Effector memory CD8-positive, alpha-beta T cell (primary cell): ENCODE data around the gene BNIP2.
"Not testable (repeated sequence)": the region's sequence is repeated elsewhere in the genome, so short reads cannot be mapped to it uniquely, and the experiment has no call there.

ENCODE experiments used
- ATAC-seq: fragments of 150-1000 bp; cut with Tn5 transposase; replicated peaks from 2 replicates; pipeline ENCODE4 v1.10.0; 2021; ENCODE audit warnings: mild to moderate bottlenecking, moderate library complexity
- DNase-seq, 3 experiments: peaks; one replicate each; pipeline ENCODE4 v3.0.0; 2021
- H3K27ac Mint-ChIP-seq, 2 donors: one replicate each; pipeline ENCODE4 v1.8.0; 2022; ENCODE audit warnings: mild to moderate bottlenecking in 2 of 2, mixed read lengths in 2 of 2, moderate library complexity in 2 of 2
- H3K27me3 Mint-ChIP-seq, 2 donors: one replicate each; pipeline ENCODE4 v1.8.0; 2022; ENCODE audit warnings: mixed read lengths in 2 of 2
- H3K36me3 Mint-ChIP-seq: one replicate; pipeline ENCODE4 v1.8.0; 2022; ENCODE audit warnings: mild to moderate bottlenecking, moderate library complexity, mixed read lengths; ENCODE audit not compliant: insufficient read depth
- H3K4me1 Mint-ChIP-seq, 2 donors: one replicate each; pipeline ENCODE4 v1.8.0; 2022; ENCODE audit warnings: low read depth in 2 of 2, mixed read lengths in 2 of 2
- H3K4me3 Mint-ChIP-seq, 2 donors: one replicate each; pipeline ENCODE4 v1.8.0; 2022; ENCODE audit warnings: mild to moderate bottlenecking in 2 of 2, mixed read lengths in 2 of 2, moderate library complexity in 2 of 2
- H3K9me3 Mint-ChIP-seq, 2 donors: one replicate each; pipeline ENCODE4 v1.8.0; 2022; ENCODE audit warnings: mixed read lengths in 2 of 2

Gene BNIP2

DNA sequence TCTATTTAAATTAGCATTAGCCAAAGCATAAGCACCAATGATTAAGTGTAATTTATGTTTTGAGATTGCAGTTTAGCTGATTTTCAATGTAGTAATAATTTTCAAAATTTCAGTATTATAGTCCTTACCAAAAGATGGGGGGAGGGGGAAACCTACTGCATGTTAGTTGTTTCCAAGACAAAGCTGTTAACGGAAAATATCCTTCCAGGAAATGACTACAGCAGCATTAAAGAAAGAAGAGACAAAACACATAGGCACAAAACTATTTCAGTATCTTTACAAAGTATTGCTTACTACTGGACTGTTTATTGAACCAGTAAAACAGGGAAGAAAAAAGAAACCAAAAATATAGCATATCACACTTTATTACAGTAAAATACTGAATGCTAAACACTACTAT, 10.5 kb downstream of the BNIP2 start:
- Mint-ChIP-seq H3K36me3 (peaks cover 96% of the 10 kb centered on the region), H3K4me3 (no peak overlapping the region), H3K4me1 (peaks cover 3 to 17% of the 10 kb centered on the region in 2 donors), H3K27ac (no peak overlapping the region), H3K9me3 (no peaks in the 10 kb centered on the region), H3K27me3 (no peaks in the 10 kb centered on the region)
- DNase-seq, result no peak
- no peak for ATAC-seq

DNA sequence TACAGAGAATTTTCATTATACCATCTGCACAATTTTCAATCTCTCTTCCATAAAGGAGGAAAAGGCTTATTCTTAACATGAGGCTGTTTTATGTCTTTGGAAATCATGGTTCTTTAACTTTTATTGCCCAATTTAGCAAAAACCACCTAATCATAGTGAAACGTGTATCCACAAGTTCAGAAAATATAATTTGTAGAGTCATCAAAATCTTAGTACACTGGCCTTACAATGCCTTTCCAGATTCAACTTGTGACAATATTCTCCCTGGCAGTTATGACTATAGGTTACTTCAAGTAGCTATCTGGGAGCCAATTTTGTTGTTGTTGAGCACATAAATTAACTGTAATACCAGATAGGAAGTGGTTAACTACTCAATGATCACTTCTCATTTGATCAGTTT, 10.9 kb downstream of the BNIP2 start:
- H3K36me3 Mint-ChIP-seq, result peaks cover 96% of the 10 kb centered on the region
- H3K9me3 Mint-ChIP-seq, result no peaks in the 10 kb centered on the region
- H3K4me1 Mint-ChIP-seq, result peaks cover 1 to 13% of the 10 kb centered on the region in 2 donors
- no peak overlapping the region for H3K4me3 Mint-ChIP-seq
- ATAC-seq, result no peak
- DNase-seq, result no peak
- H3K27ac Mint-ChIP-seq, result no peak overlapping the region
- H3K27me3 Mint-ChIP-seq, result no peaks in the 10 kb centered on the region

DNA sequence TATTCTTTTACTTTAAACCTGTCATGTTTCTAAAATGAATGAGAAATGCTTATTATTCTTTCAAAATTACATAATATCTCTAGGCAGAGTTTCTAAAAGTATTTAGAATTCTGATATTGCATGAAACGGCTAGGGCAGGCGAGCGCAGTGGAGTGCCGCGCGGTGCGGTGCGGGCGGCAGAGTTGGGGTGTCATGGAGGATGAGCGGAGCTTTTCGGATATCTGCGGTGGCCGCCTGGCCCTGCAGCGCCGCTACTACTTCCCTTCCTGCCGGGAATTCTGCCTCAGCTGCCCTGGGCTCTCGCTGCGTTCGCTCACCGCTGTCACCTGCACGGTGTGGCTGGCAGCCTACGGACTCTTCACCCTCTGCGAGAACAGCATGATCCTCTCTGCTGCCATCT, 12.6 kb downstream of the BNIP2 start:
- ATAC-seq (no peak), DNase-seq (no peak)
- H3K36me3 Mint-ChIP-seq, result peaks cover 98% of the 10 kb centered on the region
- peaks cover 0 to 9% of the 10 kb centered on the region in 2 donors for H3K4me1 Mint-ChIP-seq
- H3K9me3 Mint-ChIP-seq, result no peaks in the 10 kb centered on the region
- no peak overlapping the region for H3K27ac Mint-ChIP-seq
- no peaks in the 10 kb centered on the region for H3K27me3 Mint-ChIP-seq
- H3K4me3 Mint-ChIP-seq, result no peak overlapping the region

DNA sequence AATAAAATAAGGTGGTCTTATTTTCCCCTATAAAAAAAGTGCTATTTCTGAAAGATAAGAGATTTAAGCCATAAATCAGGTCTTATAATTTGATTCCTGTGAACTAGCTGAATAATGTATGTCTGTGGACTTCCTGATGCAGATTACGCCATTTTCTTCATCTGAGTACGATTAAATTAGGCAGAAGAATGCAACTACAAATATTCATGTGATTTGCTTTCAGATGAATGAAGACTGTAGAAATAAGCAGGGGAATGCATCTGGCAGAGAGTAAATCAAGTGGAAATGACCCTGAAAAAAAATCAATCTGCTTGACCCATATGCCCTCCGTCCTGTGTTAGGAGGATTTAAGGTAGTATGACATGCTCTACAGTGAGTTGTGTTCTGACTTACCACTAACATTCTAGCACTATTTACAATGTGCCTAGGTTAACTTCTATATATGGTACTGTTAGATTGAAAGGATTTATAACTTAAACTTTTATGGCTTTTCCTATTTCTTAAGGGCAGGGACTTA, 14.7 kb downstream of the BNIP2 start:
- H3K36me3 Mint-ChIP-seq, result peaks cover 96% of the 10 kb centered on the region
- no peak overlapping the region for H3K27ac Mint-ChIP-seq
- no peak overlapping the region for H3K4me3 Mint-ChIP-seq
- no peak for DNase-seq
- H3K27me3 Mint-ChIP-seq, result no peaks in the 10 kb centered on the region
- H3K9me3 Mint-ChIP-seq, result no peaks in the 10 kb centered on the region
- peaks cover 0 to 9% of the 10 kb centered on the region in 2 donors for H3K4me1 Mint-ChIP-seq
- no peak for ATAC-seq

DNA sequence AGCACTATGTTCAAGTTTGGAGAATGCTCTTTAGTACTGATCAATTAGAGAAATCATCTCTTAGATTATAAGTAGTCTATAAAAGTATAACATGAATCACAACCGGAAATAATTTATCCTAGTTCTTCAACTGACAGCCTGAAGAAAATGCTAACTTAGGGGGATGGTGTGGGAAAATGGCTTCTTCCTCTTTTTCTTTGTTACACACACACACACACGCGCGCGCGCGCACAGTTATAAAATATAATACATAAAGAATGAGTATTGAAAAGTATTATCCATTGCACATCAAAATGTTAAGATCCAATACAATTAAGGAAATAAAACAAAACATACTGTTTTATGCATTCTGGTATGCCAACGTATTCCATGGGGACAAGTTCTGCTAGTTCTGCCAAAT, 20.6 kb downstream of the BNIP2 start:
- H3K9me3 Mint-ChIP-seq, result no peaks in the 10 kb centered on the region
- peaks cover 2 to 4% of the 10 kb centered on the region in 2 donors for H3K4me1 Mint-ChIP-seq
- ATAC-seq (no peak), DNase-seq (no peak)
- no peak overlapping the region for H3K27ac Mint-ChIP-seq
- H3K4me3 Mint-ChIP-seq, result no peak overlapping the region
- no peaks in the 10 kb centered on the region for H3K27me3 Mint-ChIP-seq
- peaks cover 87% of the 10 kb centered on the region for H3K36me3 Mint-ChIP-seq

DNA sequence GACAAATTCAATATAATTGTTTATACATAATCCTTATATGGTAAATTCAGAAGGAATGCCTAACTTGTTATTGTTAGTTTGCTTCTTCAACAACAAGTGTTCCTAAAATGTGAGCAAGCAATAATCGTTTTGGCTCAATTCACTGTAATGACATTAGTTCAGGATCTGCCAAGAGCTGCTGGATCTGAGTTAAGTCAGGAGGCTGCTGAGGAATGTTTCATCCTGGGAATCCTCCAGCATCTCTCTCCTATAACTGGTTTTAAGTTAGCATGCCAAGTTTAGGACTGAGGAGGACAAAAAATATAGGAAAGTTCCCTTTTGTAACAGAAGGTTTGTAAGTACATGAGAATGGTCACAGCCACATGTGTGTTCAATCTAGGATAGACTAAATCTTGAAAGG, 26.9 kb downstream of the BNIP2 start:
- H3K4me3 Mint-ChIP-seq, result no peak overlapping the region
- no peaks in the 10 kb centered on the region for H3K27me3 Mint-ChIP-seq
- no peaks in the 10 kb centered on the region for H3K9me3 Mint-ChIP-seq
- H3K27ac Mint-ChIP-seq, result no peak overlapping the region
- peaks cover 58% of the 10 kb centered on the region for H3K36me3 Mint-ChIP-seq
- ATAC-seq (no peak), DNase-seq (no peak)
- peaks cover 4 to 6% of the 10 kb centered on the region in 2 donors for H3K4me1 Mint-ChIP-seq

DNA sequence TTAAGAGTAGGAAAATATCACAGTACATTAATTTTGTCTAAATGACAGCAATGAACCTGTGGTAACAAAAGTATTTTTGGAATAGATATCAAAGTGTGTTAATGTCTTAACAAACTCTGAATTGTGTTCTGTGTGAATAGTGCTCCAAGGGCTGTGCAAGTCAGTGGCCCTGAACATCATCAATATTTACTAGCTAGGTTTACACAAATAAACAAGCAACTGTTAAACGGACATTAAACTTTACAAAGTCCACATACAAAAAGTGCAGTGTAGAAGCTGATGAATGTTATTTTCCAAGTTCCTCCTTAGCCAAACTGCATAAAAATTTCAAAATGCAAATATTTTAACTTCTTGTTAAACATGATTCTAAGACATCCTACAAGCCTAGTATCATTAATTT, 29.8 kb downstream of the BNIP2 start:
- H3K4me1 Mint-ChIP-seq, result peaks cover 4 to 6% of the 10 kb centered on the region in 2 donors
- peaks cover 37% of the 10 kb centered on the region for H3K36me3 Mint-ChIP-seq
- DNase-seq (no peak), ATAC-seq (no peak)
- H3K27me3 Mint-ChIP-seq, result no peaks in the 10 kb centered on the region
- H3K27ac Mint-ChIP-seq, result no peak overlapping the region
- no peaks in the 10 kb centered on the region for H3K9me3 Mint-ChIP-seq
- H3K4me3 Mint-ChIP-seq, result no peak overlapping the region

DNA sequence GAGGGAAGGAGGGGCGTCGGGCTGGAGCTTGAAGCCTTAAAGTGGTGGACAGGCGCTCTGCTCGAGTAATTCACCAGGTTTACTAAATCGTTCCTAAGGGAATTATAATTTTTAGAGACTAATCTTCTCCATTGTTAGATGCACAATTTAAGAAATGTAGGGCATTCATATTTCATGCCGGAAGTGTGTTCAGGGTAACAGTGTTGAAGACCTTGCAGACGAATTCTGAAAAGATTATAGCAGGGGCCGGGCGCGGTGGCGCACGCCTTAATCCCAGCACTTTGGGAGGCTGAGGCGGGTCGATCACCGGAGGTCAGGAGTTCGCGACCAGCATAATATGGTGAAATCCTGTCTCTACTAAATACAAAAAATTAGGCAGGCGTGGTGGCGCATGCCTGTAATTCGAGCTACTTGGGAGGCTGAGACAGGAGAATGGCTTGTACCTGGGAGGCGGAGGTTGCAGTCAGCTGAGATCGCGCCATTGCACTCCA, 31.4 kb downstream of the BNIP2 start:
- Mint-ChIP-seq H3K27me3 (no peaks in the 10 kb centered on the region), H3K36me3 (peaks cover 23% of the 10 kb centered on the region), H3K9me3 (no peaks in the 10 kb centered on the region), H3K4me3 (no peak overlapping the region), H3K4me1 (peaks cover 9 to 10% of the 10 kb centered on the region in 2 donors), H3K27ac (no peak overlapping the region)
- DNase-seq, result no peak
- peak; percentile 3 for ATAC-seq

DNA sequence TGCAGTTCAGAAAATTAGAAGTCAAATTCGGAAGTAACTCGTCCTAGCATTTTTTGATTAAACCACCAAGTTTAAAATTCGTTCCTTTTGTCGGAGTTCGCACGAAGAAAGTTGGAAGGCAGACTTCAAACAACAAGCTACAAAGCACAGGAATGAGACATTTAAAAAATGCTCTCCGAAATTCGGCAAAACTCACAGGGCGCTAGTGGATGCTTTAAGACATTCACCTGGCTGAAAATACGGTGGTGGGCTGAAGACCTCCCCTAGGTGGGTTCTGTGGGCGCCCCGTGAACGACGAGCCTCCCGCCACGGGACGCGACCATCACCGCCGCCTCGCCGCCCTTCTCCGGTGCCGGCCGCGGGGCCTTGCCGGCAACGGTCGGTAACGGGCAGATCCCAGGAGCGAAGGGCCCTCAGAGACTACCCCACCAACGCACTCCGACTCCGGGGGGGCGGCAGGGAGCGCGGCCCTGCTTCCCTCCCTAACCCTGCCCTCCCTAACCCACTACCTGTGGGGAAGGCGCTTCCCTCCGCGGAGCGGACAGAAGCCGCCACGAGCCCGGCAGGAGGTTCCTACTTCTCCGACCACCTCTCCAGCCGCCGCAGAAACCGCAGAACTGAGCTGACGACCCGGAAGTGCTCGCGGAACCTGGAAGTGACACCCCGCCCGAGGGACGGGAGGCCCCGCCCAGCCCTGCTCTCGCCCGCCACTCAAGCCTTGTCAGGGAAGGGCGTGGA, 32.1 kb downstream of the BNIP2 start, which contains the start of gene GTF2A2:
Gene GTF2A2 (minus strand): TSS at position 619 of the 738 bp plus-strand sequence. CDS start 5,238 bp downstream, outside the sequence.
- H3K4me1 Mint-ChIP-seq, result peaks cover 10 to 12% of the 10 kb centered on the region in 2 donors
- peaks cover 17% of the 10 kb centered on the region for H3K36me3 Mint-ChIP-seq
- no peaks in the 10 kb centered on the region for H3K27me3 Mint-ChIP-seq
- H3K4me3 Mint-ChIP-seq, result no peak within 1 kb of the TSS
- no peak within 1 kb of the TSS for H3K27ac Mint-ChIP-seq
- no peaks in the 10 kb centered on the region for H3K9me3 Mint-ChIP-seq
- ATAC-seq (peak; percentile 98), DNase-seq (peak; percentile 88 to 90 (median 90))

DNA sequence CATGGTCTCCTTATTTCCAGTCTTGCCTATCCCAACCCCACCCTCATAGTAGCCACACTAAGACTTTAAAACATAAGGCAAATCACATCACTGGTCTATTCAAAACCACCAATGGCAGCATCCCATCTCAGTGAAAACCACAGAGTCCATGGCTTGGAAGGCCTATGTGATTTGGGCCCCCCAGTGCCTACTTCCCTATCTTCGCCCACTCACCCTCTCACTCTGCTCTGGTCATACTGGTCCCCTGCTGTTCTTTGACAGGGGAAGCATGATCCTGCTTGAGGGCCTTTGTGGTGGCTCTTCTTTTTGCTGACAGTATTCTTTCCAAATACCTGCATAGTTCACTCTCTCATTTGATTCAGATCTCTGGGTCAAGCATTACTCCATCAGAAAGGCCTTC, 35.1 kb downstream of the BNIP2 start:
- no peak for DNase-seq
- ATAC-seq, result no peak

DNA sequence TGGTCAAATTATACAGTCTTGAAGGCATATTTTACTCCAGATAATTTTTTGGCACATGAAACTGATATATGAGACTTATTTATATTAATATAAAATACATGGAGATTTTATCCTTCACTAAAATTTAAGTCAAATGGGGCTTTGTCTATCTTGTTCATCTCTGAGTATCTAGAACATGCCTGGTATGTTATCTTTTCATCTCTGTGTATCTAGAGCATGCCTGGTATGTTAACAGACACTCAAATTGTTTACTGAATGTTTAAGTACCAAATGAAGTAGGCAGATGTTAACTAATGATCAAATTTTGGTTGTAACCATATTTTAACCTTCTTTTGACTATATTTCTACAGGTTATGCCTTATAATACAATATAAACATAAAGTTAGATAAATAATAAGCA, 39.5 kb downstream of the BNIP2 start:
- DNase-seq, result no peak
- Mint-ChIP-seq H3K36me3 (peaks cover 35% of the 10 kb centered on the region), H3K27me3 (no peaks in the 10 kb centered on the region)

More for the DNA sequence above, 35.1 kb downstream of the BNIP2 start:
- Mint-ChIP-seq H3K9me3 (no peaks in the 10 kb centered on the region), H3K36me3 (peaks cover 31% of the 10 kb centered on the region), H3K27me3 (no peaks in the 10 kb centered on the region), H3K4me1 (peaks cover 10 to 15% of the 10 kb centered on the region in 2 donors), H3K4me3 (no peak overlapping the region), H3K27ac (no peak overlapping the region)

DNA sequence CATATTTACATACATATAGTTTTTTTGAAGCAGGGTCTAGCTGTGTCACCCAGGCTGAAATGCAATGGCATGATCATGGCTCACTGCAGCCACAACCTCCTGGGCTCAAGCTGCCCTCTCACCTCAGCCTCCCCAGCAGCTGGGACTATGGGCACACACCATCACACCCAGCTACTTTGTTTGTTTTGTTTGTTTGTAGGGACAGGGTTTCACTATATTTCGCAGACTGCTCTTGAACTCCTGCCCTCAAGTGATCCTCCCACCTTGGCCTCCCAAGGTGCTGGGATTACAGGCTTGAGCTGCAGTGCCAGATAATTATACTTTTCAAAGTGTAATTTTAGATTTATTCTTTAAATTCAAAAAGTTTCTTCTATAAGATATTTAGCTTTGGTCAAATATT, 42.0 kb downstream of the BNIP2 start:
- no peak for DNase-seq
- Mint-ChIP-seq H3K36me3 (peaks cover 46% of the 10 kb centered on the region), H3K27ac (no peak overlapping the region), H3K9me3 (no peaks in the 10 kb centered on the region), H3K4me3 (no peak overlapping the region), H3K4me1 (peaks cover 2 to 3% of the 10 kb centered on the region in 2 donors), H3K27me3 (no peaks in the 10 kb centered on the region)
- no peak for ATAC-seq

More for the DNA sequence above, 39.5 kb downstream of the BNIP2 start:
- Mint-ChIP-seq H3K27ac (no peak overlapping the region), H3K4me3 (no peak overlapping the region), H3K9me3 (no peaks in the 10 kb centered on the region), H3K4me1 (peaks cover 4 to 10% of the 10 kb centered on the region in 2 donors)
- ATAC-seq, result no peak

DNA sequence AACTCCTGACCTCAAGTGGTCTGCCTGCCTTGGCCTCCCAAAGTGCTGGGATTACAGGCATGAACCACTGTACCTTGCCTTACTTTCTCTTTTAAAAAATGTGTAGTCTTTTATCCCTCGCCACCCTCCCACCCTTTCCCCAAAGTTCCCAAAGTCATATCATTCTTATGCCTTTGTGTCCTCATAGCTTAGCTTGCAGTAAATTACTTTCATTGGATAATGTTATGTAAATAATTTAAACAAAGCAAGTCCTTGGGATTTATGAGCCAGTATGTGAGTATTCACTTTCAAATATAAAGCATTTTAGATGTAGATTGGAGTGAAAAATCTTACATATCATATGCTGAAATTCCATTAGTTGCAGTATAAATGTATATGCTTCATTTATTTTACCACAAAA, 42.8 kb downstream of the BNIP2 start:
- no peak for DNase-seq
- Mint-ChIP-seq H3K4me1 (peaks cover 2 to 3% of the 10 kb centered on the region in 2 donors), H3K27ac (no peak overlapping the region), H3K4me3 (no peak overlapping the region), H3K36me3 (peaks cover 46% of the 10 kb centered on the region), H3K27me3 (no peaks in the 10 kb centered on the region), H3K9me3 (no peaks in the 10 kb centered on the region)
- ATAC-seq, result no peak

DNA sequence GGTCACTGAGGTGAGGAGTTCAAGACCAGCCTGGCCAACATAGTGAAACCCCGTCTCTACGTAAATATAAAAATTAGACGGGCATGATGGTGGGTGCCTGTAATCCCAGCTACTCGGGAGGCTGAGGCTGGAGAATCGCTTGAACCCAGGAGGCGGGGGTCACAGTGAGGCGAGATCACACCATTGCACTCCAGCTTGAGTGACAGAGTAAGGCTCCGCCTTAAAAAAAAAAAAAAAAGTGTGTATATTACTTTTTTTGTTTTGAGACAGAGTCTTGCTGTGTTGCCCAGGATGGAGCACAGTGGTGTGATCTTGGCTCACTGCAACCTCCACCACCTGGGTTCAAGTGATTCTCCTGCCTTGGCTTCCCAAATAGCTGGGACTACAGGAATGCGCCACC, 43.3 kb downstream of the BNIP2 start:
- H3K27ac Mint-ChIP-seq, H3K4me3 Mint-ChIP-seq, H3K9me3 Mint-ChIP-seq, H3K27me3 Mint-ChIP-seq, H3K4me1 Mint-ChIP-seq, ATAC-seq, DNase-seq: not testable (repeated sequence)
- H3K36me3 Mint-ChIP-seq, result peaks cover 46% of the 10 kb centered on the region
